ENCODE results near the gene ANO6. TPM values are rescaled to one million over a fixed set of nuclear protein-coding genes. Genes with fewer than 3 reads are reported as not detected.
A peak's percentile ranks its signal among the peaks of the same experiment; 100 is the strongest.

ANO6 gene
- total and polyA plus RNA-seq, 4 donors = 18.6 to 52.3 (median 29.1) TPM

DNA sequence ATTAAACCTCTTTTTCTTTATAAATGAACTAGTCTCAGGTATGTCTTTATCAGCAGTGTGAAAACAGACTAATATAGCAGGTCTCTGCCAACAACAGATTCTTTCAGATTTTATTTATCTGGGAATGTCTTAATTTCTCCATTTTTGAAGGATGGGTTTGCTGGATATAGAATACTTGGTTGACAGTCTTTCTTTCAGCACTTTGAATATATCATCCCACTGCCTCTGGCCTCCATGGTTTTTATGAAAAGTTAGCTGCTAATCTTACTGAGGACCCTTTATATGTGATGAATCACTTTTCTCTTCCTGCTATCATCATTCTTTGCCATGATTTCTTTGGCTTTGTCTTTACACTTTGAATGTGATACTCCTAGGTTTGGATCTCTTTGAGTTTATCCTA is 148.0 kb downstream of the ANO6 start:
- Histone ChIP-seq H3K9ac (ENCODE audit: low read depth in 1 of 2, low read length in 2 of 2) (no peak overlapping the region), H3K36me3 (ENCODE audit: control insufficient read depth in 4 of 4, insufficient read depth in 3 of 4, low read depth in 1 of 4, low read length in 3 of 4) (peaks cover 0 to 8% (median under 1%) of the 10 kb centered on the region in 4 donors), H3K27ac (ENCODE audit: low read depth in 1 of 2, low read length in 2 of 2) (no peak overlapping the region), H3K4me1 (ENCODE audit: control insufficient read depth in 4 of 4, insufficient read depth in 4 of 4, low read length in 3 of 4) (no peaks in the 10 kb centered on the region), H3K9me3 (ENCODE audit: control insufficient read depth in 4 of 4, low read length in 3 of 4) (peaks cover 0 to 8% (median 2%) of the 10 kb centered on the region in 4 donors), H3K27me3 (ENCODE audit: control insufficient read depth in 4 of 4, insufficient read depth in 4 of 4, low read length in 3 of 4) (no peaks in the 10 kb centered on the region), H3K4me3 (ENCODE audit: low read depth in 1 of 3, low read length in 3 of 3) (no peak overlapping the region)
- no peak for DNase-seq (ENCODE audit: low spot score)
- TF ChIP-seq, protein P1, sequence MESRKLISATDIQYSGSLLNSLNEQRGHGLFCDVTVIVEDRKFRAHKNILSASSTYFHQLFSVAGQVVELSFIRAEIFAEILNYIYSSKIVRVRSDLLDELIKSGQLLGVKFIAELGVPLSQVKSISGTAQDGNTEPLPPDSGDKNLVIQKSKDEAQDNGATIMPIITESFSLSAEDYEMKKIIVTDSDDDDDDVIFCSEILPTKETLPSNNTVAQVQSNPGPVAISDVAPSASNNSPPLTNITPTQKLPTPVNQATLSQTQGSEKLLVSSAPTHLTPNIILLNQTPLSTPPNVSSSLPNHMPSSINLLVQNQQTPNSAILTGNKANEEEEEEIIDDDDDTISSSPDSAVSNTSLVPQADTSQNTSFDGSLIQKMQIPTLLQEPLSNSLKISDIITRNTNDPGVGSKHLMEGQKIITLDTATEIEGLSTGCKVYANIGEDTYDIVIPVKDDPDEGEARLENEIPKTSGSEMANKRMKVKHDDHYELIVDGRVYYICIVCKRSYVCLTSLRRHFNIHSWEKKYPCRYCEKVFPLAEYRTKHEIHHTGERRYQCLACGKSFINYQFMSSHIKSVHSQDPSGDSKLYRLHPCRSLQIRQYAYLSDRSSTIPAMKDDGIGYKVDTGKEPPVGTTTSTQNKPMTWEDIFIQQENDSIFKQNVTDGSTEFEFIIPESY (IDR thresholded peaks at IDR 0.05) = no peak
- TF ChIP-seq FOXA1 (IDR thresholded peaks at IDR 0.05) = no peak
- TF ChIP-seq, protein P2, sequence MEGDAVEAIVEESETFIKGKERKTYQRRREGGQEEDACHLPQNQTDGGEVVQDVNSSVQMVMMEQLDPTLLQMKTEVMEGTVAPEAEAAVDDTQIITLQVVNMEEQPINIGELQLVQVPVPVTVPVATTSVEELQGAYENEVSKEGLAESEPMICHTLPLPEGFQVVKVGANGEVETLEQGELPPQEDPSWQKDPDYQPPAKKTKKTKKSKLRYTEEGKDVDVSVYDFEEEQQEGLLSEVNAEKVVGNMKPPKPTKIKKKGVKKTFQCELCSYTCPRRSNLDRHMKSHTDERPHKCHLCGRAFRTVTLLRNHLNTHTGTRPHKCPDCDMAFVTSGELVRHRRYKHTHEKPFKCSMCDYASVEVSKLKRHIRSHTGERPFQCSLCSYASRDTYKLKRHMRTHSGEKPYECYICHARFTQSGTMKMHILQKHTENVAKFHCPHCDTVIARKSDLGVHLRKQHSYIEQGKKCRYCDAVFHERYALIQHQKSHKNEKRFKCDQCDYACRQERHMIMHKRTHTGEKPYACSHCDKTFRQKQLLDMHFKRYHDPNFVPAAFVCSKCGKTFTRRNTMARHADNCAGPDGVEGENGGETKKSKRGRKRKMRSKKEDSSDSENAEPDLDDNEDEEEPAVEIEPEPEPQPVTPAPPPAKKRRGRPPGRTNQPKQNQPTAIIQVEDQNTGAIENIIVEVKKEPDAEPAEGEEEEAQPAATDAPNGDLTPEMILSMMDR (IDR thresholded peaks at IDR 0.05; ENCODE audit: low read depth, low read length, missing input control) = no peak
- TF ChIP-seq HNF4G (IDR thresholded peaks at IDR 0.05) = no peak
- no peak for TF ChIP-seq NR2F2 (IDR thresholded peaks at IDR 0.05)
- TF ChIP-seq TAF1 (conservative IDR thresholded peaks at IDR 0.05) = no peak
- no peak for TF ChIP-seq JUND (IDR thresholded peaks at IDR 0.05)
- no peak for TF ChIP-seq SP1 (IDR thresholded peaks at IDR 0.05)
- TF ChIP-seq HNF4A (conservative IDR thresholded peaks at IDR 0.05) = no peak
- TF ChIP-seq YY1 (IDR thresholded peaks at IDR 0.05) = no peak
- TF ChIP-seq, protein P3, sequence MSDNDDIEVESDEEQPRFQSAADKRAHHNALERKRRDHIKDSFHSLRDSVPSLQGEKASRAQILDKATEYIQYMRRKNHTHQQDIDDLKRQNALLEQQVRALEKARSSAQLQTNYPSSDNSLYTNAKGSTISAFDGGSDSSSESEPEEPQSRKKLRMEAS (IDR thresholded peaks at IDR 0.05) = no peak
- TF ChIP-seq EGR1 (IDR thresholded peaks at IDR 0.05; ENCODE audit: low read depth in 2 of 2) = no peak
- no peak for TF ChIP-seq REST (IDR thresholded peaks at IDR 0.05)

GRCh38 chr12:45368841-45369489 is 153.1 kb downstream of the ANO6 start:
- TF ChIP-seq NR2F2 (IDR thresholded peaks at IDR 0.05) = no peak
- TF ChIP-seq HNF4A (conservative IDR thresholded peaks at IDR 0.05) = peak in 1 of 2 donors; percentile 11

More at GRCh38 chr12:45368841-45369489, 153.1 kb downstream of the ANO6 start:
- Histone ChIP-seq H3K9ac (ENCODE audit: low read depth in 1 of 2, low read length in 2 of 2) (no peak overlapping the region), H3K27ac (ENCODE audit: low read depth in 1 of 2, low read length in 2 of 2) (no peak overlapping the region), H3K4me3 (ENCODE audit: low read depth in 1 of 3, low read length in 3 of 3) (no peak overlapping the region), H3K9me3 (ENCODE audit: control insufficient read depth in 4 of 4, low read length in 3 of 4) (peaks cover 0 to 3% (median 2%) of the 10 kb centered on the region in 4 donors), H3K27me3 (ENCODE audit: control insufficient read depth in 4 of 4, insufficient read depth in 4 of 4, low read length in 3 of 4) (no peaks in the 10 kb centered on the region), H3K36me3 (ENCODE audit: control insufficient read depth in 4 of 4, insufficient read depth in 3 of 4, low read depth in 1 of 4, low read length in 3 of 4) (peaks cover 1 to 11% (median 7%) of the 10 kb centered on the region in 4 donors), H3K4me1 (ENCODE audit: control insufficient read depth in 4 of 4, insufficient read depth in 4 of 4, low read length in 3 of 4) (no peaks in the 10 kb centered on the region)
- 92% methylated on average over 3 of the region's 3 CpGs for WGBS
- no peak for DNase-seq (ENCODE audit: low spot score)

Measured in liver (tissue), 9 donors.